GM23338 (cell line): ENCODE results near the gene EXO1. TPM values are rescaled to one million over a fixed set of nuclear protein-coding genes. Genes with fewer than 3 reads are reported as not detected.

Experiments used
- ATAC-seq: fragments of 200-7000 bp; cut with Tn5 transposase; 3 replicates; pipeline ENCODE4 v1.9.1; 2020
- DNase-seq: peaks from one replicate; pipeline ENCODE4 v3.0.0-alpha.2; 2015; ENCODE audit warnings: low spot score
- H2AFZ ChIP-seq: fragments of 200-600 bp; sonication (generic); 2 replicates; pipeline ENCODE4 v1.8.0; 2016; ENCODE audit warnings: antibody characterized with exemption, mild to moderate bottlenecking, moderate library complexity
- H3F3A ChIP-seq: fragments of 200-600 bp; sonication (generic); replicated peaks from 2 replicates; pipeline ENCODE4 v1.8.0; 2017; ENCODE audit warnings: antibody characterized with exemption, mixed run types, low read depth
- H3K27ac ChIP-seq: fragments of 200-600 bp; sonication (generic); 2 replicates; pipeline ENCODE4 v1.6.1; 2016; ENCODE audit warnings: low read depth
- H3K27me3 ChIP-seq: fragments of 200-600 bp; sonication (generic); 2 replicates; pipeline ENCODE4 v1.8.0; 2016; ENCODE audit warnings: mild to moderate bottlenecking, mixed run types, moderate library complexity; ENCODE audit not compliant: insufficient read depth
- H3K36me3 ChIP-seq: fragments of 200-600 bp; sonication (generic); 2 replicates; pipeline ENCODE4 v1.8.0; 2016; ENCODE audit warnings: mild to moderate bottlenecking; ENCODE audit not compliant: insufficient read depth
- H3K4me1 ChIP-seq: fragments of 200-600 bp; sonication (generic); 2 replicates; pipeline ENCODE4 v1.8.0; 2016; ENCODE audit warnings: mild to moderate bottlenecking, moderate library complexity; ENCODE audit not compliant: insufficient read depth
- H3K4me2 ChIP-seq: fragments of 200-600 bp; sonication (generic); 2 replicates; pipeline ENCODE4 v1.7.1; 2017; ENCODE audit warnings: mixed run types
- H3K4me3 ChIP-seq: fragments of 200-600 bp; sonication (generic); 2 replicates; pipeline ENCODE4 v1.6.1; 2016; ENCODE audit warnings: mixed run types
- H3K79me2 ChIP-seq: fragments of 200-600 bp; sonication (generic); replicated peaks from 2 replicates; pipeline ENCODE4 v1.8.0; 2017; ENCODE audit warnings: mild to moderate bottlenecking; ENCODE audit not compliant: insufficient read depth
- H3K9me2 ChIP-seq: fragments of 200-600 bp; sonication (generic); 2 replicates; pipeline ENCODE4 v1.8.0; 2017; ENCODE audit not compliant: insufficient read depth
- H4K20me1 ChIP-seq: fragments of 200-600 bp; sonication (generic); replicated peaks from 2 replicates; pipeline ENCODE4 v1.8.0; 2017; ENCODE audit warnings: mild to moderate bottlenecking; ENCODE audit not compliant: insufficient read depth
- H3K27ac Mint-ChIP-seq: 2 replicates; pipeline ENCODE4 v1.8.0; 2020; ENCODE audit warnings: inconsistent platforms, mild to moderate bottlenecking, moderate library complexity, mixed read lengths
- H3K27me3 Mint-ChIP-seq: 3 replicates; pipeline ENCODE4 v1.8.0; 2022; ENCODE audit warnings: low read depth, mild to moderate bottlenecking, moderate library complexity, mixed read lengths, inconsistent platforms; ENCODE audit not compliant: insufficient read depth, poor library complexity
- H3K36me3 Mint-ChIP-seq: 3 replicates; pipeline ENCODE4 v1.8.0; 2021; ENCODE audit warnings: low read depth, mild to moderate bottlenecking, inconsistent platforms, moderate library complexity, mixed read lengths
- H3K4me1 Mint-ChIP-seq: 3 replicates; pipeline ENCODE4 v1.8.0; 2020; ENCODE audit warnings: mild to moderate bottlenecking, inconsistent platforms, mixed read lengths
- H3K4me3 Mint-ChIP-seq: 3 replicates; pipeline ENCODE4 v1.8.0; 2021; ENCODE audit warnings: moderate library complexity, mild to moderate bottlenecking, inconsistent platforms, mixed read lengths
- H3K9me3 Mint-ChIP-seq: 3 replicates; pipeline ENCODE4 v1.8.0; 2020; ENCODE audit warnings: moderate library complexity, mild to moderate bottlenecking, inconsistent platforms, mixed read lengths
- CREB1 ChIP-seq: fragments of 250-450 bp; sonication (Bioruptor Pico); IDR thresholded peaks from 2 replicates; pipeline ENCODE4 v1.5.0; 2020; ENCODE audit warnings: low read depth, mild to moderate bottlenecking, moderate library complexity
- CTCF ChIP-seq, 2 experiments: fragments of 200-600 bp in 1 of 2; sonication (generic) in 1 of 2; conservative IDR thresholded peaks; 2 replicates each; pipeline versions ENCODE4 v1.5.1 to v1.6.1; 2016 to 2017; ENCODE audit warnings: antibody characterized with exemption in 2 of 2, low read depth in 2 of 2, mild to moderate bottlenecking in 2 of 2, moderate library complexity in 1 of 2
- EZH2 ChIP-seq: fragments of 200-600 bp; sonication (generic); IDR thresholded peaks from one replicate; pipeline ENCODE4 v1.8.0; 2017; ENCODE audit warnings: antibody characterized with exemption, mild to moderate bottlenecking, low read depth; ENCODE audit not compliant: unreplicated experiment
- EZH2phosphoT487 ChIP-seq: fragments of 200-600 bp; sonication (generic); IDR thresholded peaks from one replicate; pipeline ENCODE4 v1.8.1; 2018; ENCODE audit warnings: antibody characterized with exemption; ENCODE audit not compliant: unreplicated experiment
- JUNB ChIP-seq: IDR thresholded peaks from one replicate; pipeline ENCODE4 v1.6.1; 2016; ENCODE audit warnings: antibody characterized with exemption; ENCODE audit not compliant: unreplicated experiment
- NANOG ChIP-seq: IDR thresholded peaks from 2 replicates; pipeline ENCODE4 v1.6.1; 2016; ENCODE audit warnings: antibody characterized with exemption, borderline replicate concordance
- POLR2AphosphoS5 ChIP-seq: IDR thresholded peaks from 2 replicates; pipeline ENCODE4 v1.6.1; 2016; ENCODE audit warnings: antibody characterized with exemption, low read depth
- REST ChIP-seq: IDR thresholded peaks from one replicate; pipeline ENCODE4 v1.6.1; 2018; ENCODE audit warnings: antibody characterized with exemption; ENCODE audit not compliant: unreplicated experiment
- STAT1 ChIP-seq: IDR thresholded peaks from one replicate; pipeline ENCODE4 v1.6.1; 2016; ENCODE audit warnings: antibody characterized with exemption; ENCODE audit not compliant: unreplicated experiment
- ZNF114 ChIP-seq: fragments of 250-450 bp; sonication (Bioruptor Pico); IDR thresholded peaks from 2 replicates; pipeline ENCODE4 v1.5.0; 2020; ENCODE audit warnings: mild to moderate bottlenecking, moderate library complexity
- ZNF331 ChIP-seq: fragments of 250-450 bp; sonication (Bioruptor Pico); IDR thresholded peaks from 2 replicates; pipeline ENCODE4 v1.5.0; 2020; ENCODE audit warnings: low read depth, mild to moderate bottlenecking, moderate library complexity
- polyA plus RNA-seq: library from polyadenylated mRNA; unstranded; fragments of >200 nt; fragmentation: Nextera tagmentation; extraction: Ambion mirVana; gene quantifications from 2 replicates; pipeline ENCODE4 v1.2.1, GENCODE V29; 2016
- total RNA-seq: library from RNA; depleted of rRNA; stranded (reverse); fragments of >200 nt; shearing (Covaris generic); gene quantifications from 2 replicates; pipeline ENCODE4 v1.2.3, GENCODE V29; 2014

Gene EXO1
- total and polyA plus RNA-seq, 2 experiments from 2014 or later, result 16.2 to 34.0 TPM

- Mint-ChIP-seq H3K27me3 (peaks cover 3% of the 10 kb centered on the region), H3K27ac (no peak overlapping the region), H3K9me3 (no peaks in the 10 kb centered on the region), H3K4me1 (no peaks in the 10 kb centered on the region), H3K36me3 (no peaks in the 10 kb centered on the region), H3K4me3 (no peak overlapping the region)
- Histone ChIP-seq H2AFZ (no peak overlapping the region), H3K27me3 (no peaks in the 10 kb centered on the region), H3K4me3 (no peak overlapping the region), H3K27ac (no peak overlapping the region), H3K36me3 (no peaks in the 10 kb centered on the region), H4K20me1 (no peaks in the 10 kb centered on the region), H3K4me1 (no peaks in the 10 kb centered on the region), H3K79me2 (no peaks in the 10 kb centered on the region), H3F3A (no peaks in the 10 kb centered on the region), H3K9me2 (no peaks in the 10 kb centered on the region), H3K4me2 (no peak overlapping the region)
- ATAC-seq, result no peak
- TF ChIP-seq EZH2phosphoT487 (no peak), STAT1 (no peak)
- no peak for DNase-seq
Measured at GRCh38 chr1:241813768-241814320, 34.2 kb upstream of the EXO1 start.

- ATAC-seq (no peak), DNase-seq (no peak)
- Histone ChIP-seq H3K27ac (no peak overlapping the region), H3K4me1 (no peaks in the 10 kb centered on the region), H3K9me2 (no peaks in the 10 kb centered on the region), H3K36me3 (no peaks in the 10 kb centered on the region), H3K27me3 (no peaks in the 10 kb centered on the region), H2AFZ (no peak overlapping the region), H3K4me3 (no peak overlapping the region), H4K20me1 (no peaks in the 10 kb centered on the region), H3K4me2 (no peak overlapping the region), H3K79me2 (no peaks in the 10 kb centered on the region), H3F3A (no peaks in the 10 kb centered on the region)
- Mint-ChIP-seq H3K9me3 (no peaks in the 10 kb centered on the region), H3K36me3 (no peaks in the 10 kb centered on the region), H3K27ac (no peak overlapping the region), H3K4me1 (no peaks in the 10 kb centered on the region), H3K4me3 (no peak overlapping the region), H3K27me3 (peaks cover 3% of the 10 kb centered on the region)
- TF ChIP-seq CTCF (conservative IDR thresholded peaks at IDR 0.05; ENCODE audit: low read depth in 2 of 2) (no peak), NANOG (no peak), ZNF331 (CRISPR knock-in tag) (no peak), ZNF114 (CRISPR knock-in tag) (no peak), EZH2phosphoT487 (no peak), JUNB (no peak), CREB1 (CRISPR knock-in tag) (no peak), POLR2AphosphoS5 (no peak), EZH2 (no peak), REST (no peak)
Measured at GRCh38 chr1:241816008-241816407, 32.0 kb upstream of the EXO1 start.
